GM12878 (cell line): ENCODE measurements around the gene ZNF3. TPM values are rescaled to one million over a fixed set of nuclear protein-coding genes. Genes with fewer than 3 reads are reported as not detected.

Experiments
- ATAC-seq: fragments of 200-7000 bp; cut with Tn5 transposase; 3 replicates; pipeline ENCODE4 v1.9.1; 2020; ENCODE audit warnings: mild to moderate bottlenecking, moderate library complexity
- BruUV-seq: library from RNA; stranded (reverse); fragments of 400-500 nt; replicated peaks from 2 replicates; lab custom pipeline; 2021; lab: Mats Ljungman, UMichigan
- CTCF ChIA-PET: fragments of 300-600 bp; sonication (Branson Sonifier 250); formaldehyde crosslinking; extraction: SDS; loops from one replicate; lab custom pipeline; 2021; ENCODE audit warnings: inconsistent platforms; lab: Yijun Ruan, JAX
- POLR2A ChIA-PET: fragments of 350-600 bp; formaldehyde crosslinking; extraction: SDS; loops from one replicate; lab custom pipeline; 2021; ENCODE audit warnings: inconsistent platforms; lab: Charles Lee
- RAD21 ChIA-PET: fragments of 300-600 bp; sonication (Branson Sonifier 250); formaldehyde crosslinking; loops from one replicate; lab custom pipeline; 2023; ENCODE audit warnings: antibody characterized with exemption; ENCODE audit not compliant: unreplicated experiment; lab: Charles Lee
- SMC1A ChIA-PET: fragments of 300-600 bp; sonication (Branson Sonifier 250); formaldehyde crosslinking; loops from one replicate; lab custom pipeline; 2023; ENCODE audit not compliant: unreplicated experiment, uncharacterized antibody; lab: Charles Lee
- DNase-seq: peaks from one replicate; pipeline ENCODE4 v3.0.0-alpha.2; 2011; ENCODE audit warnings: low read depth, low spot score
- FAIRE-seq: peaks from 3 replicates; lab custom pipeline; 2011; peaks lifted over from hg19 to GRCh38; lab: Jason Lieb, UNC
- H2AFZ ChIP-seq: 2 replicates; pipeline ENCODE4 v1.6.0; 2011; ENCODE audit warnings: low read depth, low read length, control low read depth; ENCODE audit not compliant: control insufficient read depth
- H3K27ac ChIP-seq: 2 replicates; pipeline ENCODE4 v1.5.1; 2011; ENCODE audit warnings: control low read depth; ENCODE audit not compliant: control insufficient read depth, insufficient read depth
- H3K27me3 ChIP-seq, 2 experiments: replicated peaks in 1 of 2; 2 replicates each; pipeline versions ENCODE4 v1.6.0 to v1.6.1; 2011; ENCODE audit warnings: low read length in 1 of 2; ENCODE audit not compliant: control insufficient read depth in 2 of 2, insufficient read depth in 2 of 2
- H3K36me3 ChIP-seq, 2 experiments: 2 replicates each; pipeline ENCODE4 v1.5.1; 2011; ENCODE audit warnings: low read length in 1 of 2; ENCODE audit not compliant: control insufficient read depth in 2 of 2, insufficient read depth in 2 of 2
- H3K4me1 ChIP-seq: 2 replicates; pipeline ENCODE4 v1.6.1; 2011; ENCODE audit warnings: mild to moderate bottlenecking, low read length, moderate library complexity, mixed read lengths; ENCODE audit not compliant: control insufficient read depth, insufficient read depth
- H3K4me2 ChIP-seq: 2 replicates; pipeline ENCODE4 v1.6.0; 2011; ENCODE audit warnings: control low read depth; ENCODE audit not compliant: control insufficient read depth, insufficient read depth
- H3K4me3 ChIP-seq: fragments of 200-600 bp; sonication (generic); 2 replicates; pipeline ENCODE4 v1.5.1; 2016
- H3K79me2 ChIP-seq: 2 replicates; pipeline ENCODE4 v1.6.0; 2011; ENCODE audit warnings: low read length; ENCODE audit not compliant: control insufficient read depth, insufficient read depth
- H3K9ac ChIP-seq: 2 replicates; pipeline ENCODE4 v1.8.0; 2011; ENCODE audit warnings: low read length, control low read depth, mixed read lengths; ENCODE audit not compliant: control insufficient read depth, insufficient read depth
- H3K9me3 ChIP-seq: replicated peaks from 3 replicates; pipeline ENCODE4 v1.5.1; 2011; ENCODE audit warnings: mild to moderate bottlenecking, low read length; ENCODE audit not compliant: control insufficient read depth, insufficient read depth
- H4K20me1 ChIP-seq: 2 replicates; pipeline ENCODE4 v1.6.0; 2011; ENCODE audit not compliant: control insufficient read depth, insufficient read depth
- BCL11A ChIP-seq: IDR thresholded peaks from 2 replicates; pipeline ENCODE4 v1.6.1; 2011; ENCODE audit warnings: low read depth, low read length
- DPF2 ChIP-seq: fragments of 450-650 bp; IDR thresholded peaks from 2 replicates; pipeline ENCODE4 v1.6.1; 2017; ENCODE audit warnings: mild to moderate bottlenecking
- FOXK2 ChIP-seq: fragments of 450-650 bp; IDR thresholded peaks from 2 replicates; pipeline ENCODE4 v1.6.1; 2017; ENCODE audit warnings: mild to moderate bottlenecking, moderate library complexity
- IKZF1 ChIP-seq: fragments of 450-650 bp; conservative IDR thresholded peaks from 2 replicates; pipeline ENCODE4 v1.6.1; 2017; ENCODE audit warnings: antibody characterized with exemption, mild to moderate bottlenecking
- IKZF2 ChIP-seq, 2 experiments: fragments of 450-650 bp; IDR thresholded peaks; 2 replicates each; pipeline ENCODE4 v1.6.1; 2017; ENCODE audit warnings: mild to moderate bottlenecking in 2 of 2, moderate library complexity in 2 of 2
- KAT2A ChIP-seq: conservative IDR thresholded peaks from 2 replicates; pipeline ENCODE4 v1.6.1; 2011; ENCODE audit warnings: low read depth, low read length; ENCODE audit not compliant: control insufficient read depth
- KLF5 ChIP-seq: fragments of 450-650 bp; IDR thresholded peaks from 2 replicates; pipeline ENCODE4 v1.6.1; 2014; ENCODE audit warnings: mild to moderate bottlenecking; ENCODE audit not compliant: partially characterized antibody
- MTA3 ChIP-seq: IDR thresholded peaks from 2 replicates; pipeline ENCODE4 v1.6.1; 2012; ENCODE audit warnings: low read length, inconsistent platforms, borderline replicate concordance
- NFXL1 ChIP-seq: fragments of 450-650 bp; IDR thresholded peaks from 2 replicates; pipeline ENCODE4 v1.6.1; 2017; ENCODE audit warnings: antibody characterized with exemption, mild to moderate bottlenecking, borderline replicate concordance
- NFYA ChIP-seq: IDR thresholded peaks from 2 replicates; pipeline ENCODE4 v1.6.1; 2011; ENCODE audit warnings: low read depth, mild to moderate bottlenecking, low read length, improper control_type of control experiment, borderline replicate concordance
- PAX5 ChIP-seq: IDR thresholded peaks from 2 replicates; pipeline ENCODE4 v1.6.1; 2011; ENCODE audit warnings: low read depth, low read length, borderline replicate concordance
- PML ChIP-seq: IDR thresholded peaks from 2 replicates; pipeline ENCODE4 v1.6.1; 2012; ENCODE audit warnings: low read length, inconsistent platforms
- RB1 ChIP-seq: fragments of 450-650 bp; formaldehyde crosslinking; IDR thresholded peaks from 2 replicates; pipeline ENCODE4 v1.6.1; 2017; ENCODE audit warnings: mild to moderate bottlenecking, borderline replicate concordance
- RBBP5 ChIP-seq: fragments of 200-600 bp; sonication (generic); conservative IDR thresholded peaks from 2 replicates; pipeline ENCODE4 v1.6.1; 2016
- SMARCA5 ChIP-seq: fragments of 450-650 bp; IDR thresholded peaks from 2 replicates; pipeline ENCODE4 v1.6.1; 2017; ENCODE audit warnings: mild to moderate bottlenecking
- STAT3 ChIP-seq: IDR thresholded peaks from 2 replicates; pipeline ENCODE4 v1.6.1; 2011; ENCODE audit warnings: low read depth, low read length, improper control_type of control experiment
- YY1 ChIP-seq: IDR thresholded peaks from 2 replicates; pipeline ENCODE4 v1.6.1; 2011; ENCODE audit warnings: low read depth, mild to moderate bottlenecking, low read length
- ZNF207 ChIP-seq: fragments of 450-650 bp; IDR thresholded peaks from 2 replicates; pipeline ENCODE4 v1.6.1; 2014; ENCODE audit warnings: antibody characterized with exemption, mild to moderate bottlenecking, borderline replicate concordance
- ZNF24 ChIP-seq: fragments of 450-650 bp; IDR thresholded peaks from 2 replicates; pipeline ENCODE4 v1.6.1; 2017; ENCODE audit warnings: antibody characterized with exemption, mild to moderate bottlenecking
- WGBS: methylation state at CpG from one replicate; pipeline ENCODE4 v1.1.6; 2016; ENCODE audit warnings: low lambda C conversion rate; ENCODE audit not compliant: insufficient replicate concordance, insufficient coverage; ENCODE audit errors: missing lambda C conversion rate; 5-methylcytosine and 5-hydroxymethylcytosine counted together
- in situ Hi-C: fragments of 300-500 bp; cut with MboI; formaldehyde crosslinking; loops from 9 replicates; pipeline ENCODE4 v1.14.3; 2018; ENCODE audit warnings: mixed read lengths
- intact Hi-C: fragments of 100-400 bp; cut with micrococcal nuclease; formaldehyde crosslinking; loops from one replicate; pipeline ENCODE4 v1.14.2; 2022; ENCODE audit not compliant: unreplicated experiment
- polyA plus RNA-seq, 11 experiments: library from polyadenylated mRNA; depleted of rRNA in 4 of 11; unstranded in 6 of 11; stranded (reverse) in 5 of 11; fragments of >200 nt; fragmentation: Nextera tagmentation in 4 of 11; fragmentation: Illumina TruSeq in 1 of 11; extraction: Ambion mirVana in 4 of 11; extraction: Trizol in 1 of 11; gene quantifications; 1 replicate in 1 of 11; 2 replicates in 10 of 11; pipeline versions ENCODE4 v1.2.1 to v1.2.3, GENCODE V29; 2011 to 2016; ENCODE audit warnings: inconsistent platforms in 2 of 11, missing spikeins in 2 of 11, low read depth in 1 of 11
- total RNA-seq, 4 experiments: library from RNA; depleted of rRNA in 3 of 4; stranded (reverse); fragments of >200 nt in 3 of 4; fragmentation: Illumina TruSeq in 1 of 4; extraction: Trizol in 1 of 4; gene quantifications; 2 replicates each; pipeline versions ENCODE4 v1.2.1 to v1.2.3, GENCODE V29; 2013 to 2021
- TF ChIP-seq, protein P1 (sequence below): IDR thresholded peaks from 2 replicates; pipeline ENCODE4 v1.6.1; 2012; ENCODE audit warnings: low read depth, low read length, improper control_type of control experiment

ZNF3 gene
- total and polyA plus RNA-seq, 10 of the 15 experiments (the other 5 are each of a cell fraction or from before 2014, with no cell fraction given), result 17.2 to 37.4 (median 29.4) TPM

DNA sequence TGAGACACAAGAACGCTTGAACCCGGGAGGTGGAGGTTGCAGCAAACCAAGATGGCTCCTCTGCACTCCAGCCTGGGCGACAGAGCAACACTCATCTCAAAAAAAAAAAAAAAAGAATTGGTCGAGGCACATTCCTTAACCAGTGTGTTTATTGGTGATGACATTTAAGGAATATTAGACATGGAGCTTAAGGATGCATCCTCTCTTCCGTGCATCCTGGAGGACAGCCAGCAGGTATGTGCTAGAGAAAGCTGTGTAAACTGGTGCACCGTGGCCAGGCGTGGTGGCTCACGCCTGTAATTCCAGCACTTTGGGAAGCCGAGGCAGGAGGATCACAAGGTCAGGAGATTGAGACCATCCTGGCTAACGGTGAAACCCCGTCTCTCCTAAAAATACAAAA lies 54.3 kb downstream of the ZNF3 start:
- 97% methylated on average over 11 of the region's 11 CpGs for WGBS
- H3K4me1 ChIP-seq, result peaks cover 5% of the 10 kb centered on the region; the same call in 1 of the 2 replicates
- no peaks in the 10 kb centered on the region for H4K20me1 ChIP-seq
- no peak for DNase-seq
- no peak overlapping the region for H3K27ac ChIP-seq
- no peaks in the 10 kb centered on the region for H3K9me3 ChIP-seq
- H3K4me2 ChIP-seq, result no peak overlapping the region
- CTCF ChIA-PET, result interaction anchor here (1.0 to 1.6 kb wide), 3 partner anchors 11 to 33 kb away, joined by 3 to 6 read pairs (median 3); partner anchors contain the start of gene ZKSCAN1
- intact Hi-C loops, result no loop called here
- RAD21 ChIA-PET, result no interaction called here
- ATAC-seq, result no peak
- no TSS peak for BruUV-seq
- in situ Hi-C loops, result no loop called here
- SMC1A ChIA-PET, result interaction anchor here (1.0 kb wide), 1 partner anchor 12 kb away, joined by 3 read pairs; the partner anchor contains the start of gene ZKSCAN1
- H3K79me2 ChIP-seq, result peaks cover 2% of the 10 kb centered on the region; the same call in 1 of the 2 replicates
- no peak overlapping the region for H3K9ac ChIP-seq
- POLR2A ChIA-PET, result interaction anchor here (0.6 to 1.5 kb wide), 4 partner anchors 12 to 158 kb away, joined by 3 to 7 read pairs (median 3); partner anchors contain the start of gene ZKSCAN1
- no peaks in the 10 kb centered on the region for H3K27me3 ChIP-seq
- H3K4me3 ChIP-seq, result no peak overlapping the region
- no peak for TF ChIP-seq RB1
- no peak for TF ChIP-seq YY1
- no peak for TF ChIP-seq RBBP5
- no peak for TF ChIP-seq FOXK2
- TF ChIP-seq PML, result no peak
- no peak for TF ChIP-seq ZNF24
- no peak for TF ChIP-seq MTA3
- FAIRE-seq, result no peak
- H3K36me3 ChIP-seq, result peaks cover 11 to 18% of the 10 kb centered on the region in 2 experiments
- H2AFZ ChIP-seq, result no peak overlapping the region

DNA sequence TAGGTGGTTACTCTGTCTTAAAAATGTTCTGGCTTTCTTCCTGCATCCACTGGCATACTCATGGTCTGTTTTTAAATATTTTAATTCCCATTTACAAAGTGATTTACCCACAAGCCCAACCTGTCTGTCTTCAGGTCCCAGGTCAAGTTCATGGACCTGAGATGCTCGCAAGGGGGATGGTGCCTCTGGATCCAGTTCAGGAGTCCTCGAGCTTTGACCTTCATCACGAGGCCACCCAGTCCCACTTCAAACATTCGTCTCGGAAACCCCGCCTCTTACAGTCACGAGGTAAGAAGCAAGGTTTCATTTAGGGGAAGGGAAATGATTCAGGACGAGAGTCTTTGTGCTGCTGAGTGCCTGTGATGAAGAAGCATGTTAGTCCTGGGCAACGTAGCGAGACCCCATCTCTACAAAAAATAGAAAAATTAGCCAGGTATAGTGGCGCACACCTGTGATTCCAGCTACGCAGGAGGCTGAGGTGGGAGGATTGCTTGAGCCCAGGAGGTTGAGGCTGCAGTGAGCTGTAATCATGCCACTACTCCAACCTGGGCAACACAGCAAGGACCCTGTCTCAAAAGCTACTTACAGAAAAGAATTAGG lies 57.4 kb downstream of the ZNF3 start:
- FAIRE-seq (no peak), DNase-seq (no peak), ATAC-seq (no peak)
- no peaks in the 10 kb centered on the region for H4K20me1 ChIP-seq
- no peak overlapping the region for H2AFZ ChIP-seq
- 64% methylated on average over 12 of the region's 12 CpGs for WGBS
- no peak overlapping the region for H3K4me3 ChIP-seq
- ChIA-PET POLR2A (no interaction called here), CTCF (no interaction called here), SMC1A (no interaction called here), RAD21 (no interaction called here)
- no peak overlapping the region for H3K4me2 ChIP-seq
- peaks cover 5% of the 10 kb centered on the region; the same call in 1 of the 2 replicates for H3K4me1 ChIP-seq
- intact Hi-C loops, result no loop called here
- BruUV-seq, result no TSS peak
- H3K9ac ChIP-seq, result no peak overlapping the region
- peaks cover 13% of the 10 kb centered on the region for H3K79me2 ChIP-seq
- no peaks in the 10 kb centered on the region for H3K9me3 ChIP-seq
- no peak overlapping the region for H3K27ac ChIP-seq
- in situ Hi-C loops, result no loop called here
- no peaks in the 10 kb centered on the region for H3K27me3 ChIP-seq
- H3K36me3 ChIP-seq, result peaks cover 11 to 12% of the 10 kb centered on the region in 2 experiments; a peak in 3 of 4 replicates
- TF ChIP-seq NFXL1, result no peak
- TF ChIP-seq ZNF207, result no peak
- TF ChIP-seq NFYA, result no peak
- no peak for TF ChIP-seq KAT2A
- TF ChIP-seq, protein P1, sequence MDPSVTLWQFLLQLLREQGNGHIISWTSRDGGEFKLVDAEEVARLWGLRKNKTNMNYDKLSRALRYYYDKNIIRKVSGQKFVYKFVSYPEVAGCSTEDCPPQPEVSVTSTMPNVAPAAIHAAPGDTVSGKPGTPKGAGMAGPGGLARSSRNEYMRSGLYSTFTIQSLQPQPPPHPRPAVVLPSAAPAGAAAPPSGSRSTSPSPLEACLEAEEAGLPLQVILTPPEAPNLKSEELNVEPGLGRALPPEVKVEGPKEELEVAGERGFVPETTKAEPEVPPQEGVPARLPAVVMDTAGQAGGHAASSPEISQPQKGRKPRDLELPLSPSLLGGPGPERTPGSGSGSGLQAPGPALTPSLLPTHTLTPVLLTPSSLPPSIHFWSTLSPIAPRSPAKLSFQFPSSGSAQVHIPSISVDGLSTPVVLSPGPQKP, result no peak
- no peak for TF ChIP-seq SMARCA5
- TF ChIP-seq DPF2, result no peak
- TF ChIP-seq PAX5, result no peak
- TF ChIP-seq KLF5, result no peak
- TF ChIP-seq IKZF1, result no peak
- TF ChIP-seq IKZF2 (IDR thresholded peaks at IDR 0.05), result no peak
- no peak for TF ChIP-seq BCL11A
- no peak for TF ChIP-seq STAT3
